Islet of Langerhans (tissue), 1 donor: ENCODE measurements around the gene ABI1.

Experiments used
- FAIRE-seq: peaks from one replicate; lab custom pipeline; 2011; peaks lifted over from hg19 to GRCh38; lab: Jason Lieb, UNC

Gene ABI1

DNA sequence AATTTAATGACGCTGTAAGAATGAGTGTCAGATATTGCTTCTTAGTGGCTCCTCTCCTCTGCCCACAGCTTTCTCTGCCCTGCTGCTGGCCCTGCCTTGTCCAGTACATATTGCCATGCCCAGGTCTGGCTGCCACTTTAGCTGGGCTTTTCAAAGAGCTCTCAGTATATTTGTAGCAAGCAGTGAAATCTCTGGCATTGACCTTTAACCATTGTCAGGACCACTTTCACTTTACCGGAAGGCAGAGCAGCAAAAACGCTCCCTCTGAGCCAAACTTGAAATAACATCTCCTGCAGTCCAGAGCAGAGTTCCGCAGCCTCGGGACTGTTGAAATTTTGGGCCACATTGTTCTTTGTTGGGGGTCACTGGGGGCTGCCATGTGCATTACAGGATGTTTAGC is 149.4 kb downstream of the ABI1 start:
- no peak for FAIRE-seq

DNA sequence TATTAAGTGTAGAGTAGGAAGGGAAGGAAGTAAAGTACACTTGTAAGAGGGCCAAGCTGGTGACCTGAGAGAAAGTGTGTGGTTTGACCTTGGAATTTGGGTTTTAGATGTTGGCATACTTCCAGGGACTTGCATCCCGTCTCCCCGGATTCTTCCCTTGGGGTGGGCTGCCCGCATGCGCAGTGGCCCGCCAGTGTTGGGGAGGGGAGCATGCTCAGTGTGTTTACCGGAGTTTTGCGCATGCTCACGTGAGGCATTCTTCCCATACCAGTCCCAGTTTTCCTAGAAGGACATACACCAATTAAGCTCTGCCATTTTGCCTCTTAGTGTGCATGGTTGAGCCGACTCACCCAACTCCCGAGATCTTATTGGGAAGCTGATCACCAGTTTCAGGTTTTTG is 153.8 kb downstream of the ABI1 start:
- no peak for FAIRE-seq

DNA sequence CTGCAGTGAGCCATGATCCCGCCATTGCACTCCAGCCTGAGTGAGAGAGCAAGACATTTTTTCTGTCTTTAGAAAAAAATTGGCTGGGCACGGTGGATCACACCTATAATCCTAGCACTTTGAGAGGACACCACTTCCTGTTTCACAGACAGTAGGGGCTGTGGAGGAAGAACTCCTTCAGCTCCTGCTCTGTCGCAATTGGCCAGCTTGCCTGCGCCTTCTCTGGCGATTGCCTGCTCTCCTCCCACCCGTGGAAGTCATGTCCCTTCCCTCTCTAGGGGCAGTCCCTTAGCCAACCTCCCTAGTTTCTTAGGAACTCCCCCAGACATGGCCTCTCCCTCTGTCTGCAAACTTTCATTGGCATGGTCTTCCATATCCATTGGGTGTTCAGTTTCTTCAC is 154.6 kb downstream of the ABI1 start:
- no peak for FAIRE-seq

DNA sequence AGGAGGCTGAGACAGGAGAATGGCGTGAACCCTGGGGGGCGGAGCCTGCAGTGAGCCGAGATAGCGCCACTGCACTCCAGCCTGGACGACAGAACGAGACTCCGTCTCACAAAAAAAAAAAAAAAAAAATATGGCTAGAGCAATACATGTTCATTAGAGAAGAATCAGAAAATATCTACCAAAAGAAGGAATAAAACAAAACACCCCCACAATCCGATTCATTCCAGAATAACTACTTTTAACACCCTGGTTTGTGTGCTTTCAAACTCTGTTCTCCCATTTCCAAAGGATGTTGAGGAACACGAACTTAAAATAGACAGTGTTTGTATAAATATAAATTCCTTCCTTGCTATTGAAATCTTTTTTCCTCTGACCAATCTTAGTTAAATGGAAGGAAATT is 156.8 kb downstream of the ABI1 start:
- no peak for FAIRE-seq

DNA sequence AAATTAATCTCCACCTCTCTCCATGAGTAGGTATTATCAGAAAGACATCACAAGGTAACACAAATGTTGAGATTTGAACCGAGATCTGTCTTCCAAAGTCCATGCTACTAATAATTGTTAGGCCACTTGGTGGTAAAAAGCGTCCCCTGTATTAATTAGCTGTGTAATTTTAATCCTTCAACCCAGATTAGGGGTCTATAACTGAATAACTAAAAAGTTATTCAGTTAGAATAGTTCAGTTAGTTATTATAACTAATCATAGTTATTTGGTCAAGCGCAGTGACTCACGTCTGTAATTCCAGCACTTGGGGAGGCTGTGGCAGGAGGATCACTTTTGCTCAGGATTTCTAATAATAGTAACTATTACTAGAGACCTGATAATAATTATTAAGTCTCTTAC is 157.7 kb downstream of the ABI1 start:
- no peak for FAIRE-seq

- FAIRE-seq, result no peak
Measured at GRCh38 chr10:26700884-26701630, 159.7 kb downstream of the ABI1 start.

DNA sequence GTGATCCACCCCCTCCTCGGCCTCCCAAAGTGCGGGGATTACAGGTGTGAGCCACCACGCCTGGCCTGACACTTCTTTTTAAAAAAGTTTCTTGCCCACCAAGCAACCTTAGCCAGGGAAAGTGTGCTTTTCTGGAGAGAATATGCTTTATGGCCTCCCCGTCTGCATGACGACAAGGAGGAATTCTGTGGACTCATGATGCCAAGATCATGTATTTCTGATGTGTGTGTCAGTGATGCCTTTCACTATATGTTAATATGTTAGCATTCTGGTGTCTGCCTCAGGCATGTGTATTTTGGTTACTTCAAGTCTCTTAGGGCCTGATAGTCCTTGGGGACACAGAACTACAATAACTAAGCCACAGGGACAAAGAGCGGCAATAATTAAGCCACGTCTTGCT is 161.1 kb downstream of the ABI1 start:
- no peak for FAIRE-seq

GRCh38 chr10:26698909-26699308 is 161.8 kb downstream of the ABI1 start:
- FAIRE-seq, result no peak

DNA sequence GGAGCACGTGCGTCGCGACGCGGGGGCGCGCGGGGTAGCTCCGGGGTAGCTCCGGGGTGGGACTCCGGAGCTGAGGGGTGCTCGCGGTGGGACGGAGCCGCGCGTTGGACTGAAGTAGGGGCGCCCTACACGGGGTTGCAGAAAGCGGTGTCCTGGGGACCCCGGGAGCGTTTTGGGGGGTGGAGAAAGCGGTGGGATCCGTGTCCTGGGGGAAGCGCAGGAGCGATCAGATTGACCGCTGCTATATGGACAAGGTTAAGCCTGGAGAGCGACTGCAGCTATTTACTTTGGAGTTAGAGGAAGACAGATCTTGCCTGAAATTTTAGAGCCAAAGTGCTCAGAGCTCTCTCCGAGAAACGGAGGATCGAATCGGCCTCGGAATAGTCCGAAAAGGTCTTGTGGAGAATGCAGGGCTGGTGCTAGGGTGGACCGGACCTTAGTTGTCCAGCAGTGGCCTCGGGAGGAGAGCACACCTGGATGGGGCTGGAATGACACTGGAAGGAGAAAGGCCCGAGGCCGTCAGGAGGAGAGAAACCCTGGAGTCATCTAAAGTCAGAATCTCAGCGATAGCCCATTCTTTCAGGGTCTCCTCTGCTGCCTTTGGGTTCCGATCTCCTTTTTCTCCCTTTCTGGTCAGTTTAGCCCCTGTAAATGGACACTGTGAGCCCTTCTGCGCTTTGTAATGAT is 162.7 kb downstream of the ABI1 start:
- FAIRE-seq, result no peak

DNA sequence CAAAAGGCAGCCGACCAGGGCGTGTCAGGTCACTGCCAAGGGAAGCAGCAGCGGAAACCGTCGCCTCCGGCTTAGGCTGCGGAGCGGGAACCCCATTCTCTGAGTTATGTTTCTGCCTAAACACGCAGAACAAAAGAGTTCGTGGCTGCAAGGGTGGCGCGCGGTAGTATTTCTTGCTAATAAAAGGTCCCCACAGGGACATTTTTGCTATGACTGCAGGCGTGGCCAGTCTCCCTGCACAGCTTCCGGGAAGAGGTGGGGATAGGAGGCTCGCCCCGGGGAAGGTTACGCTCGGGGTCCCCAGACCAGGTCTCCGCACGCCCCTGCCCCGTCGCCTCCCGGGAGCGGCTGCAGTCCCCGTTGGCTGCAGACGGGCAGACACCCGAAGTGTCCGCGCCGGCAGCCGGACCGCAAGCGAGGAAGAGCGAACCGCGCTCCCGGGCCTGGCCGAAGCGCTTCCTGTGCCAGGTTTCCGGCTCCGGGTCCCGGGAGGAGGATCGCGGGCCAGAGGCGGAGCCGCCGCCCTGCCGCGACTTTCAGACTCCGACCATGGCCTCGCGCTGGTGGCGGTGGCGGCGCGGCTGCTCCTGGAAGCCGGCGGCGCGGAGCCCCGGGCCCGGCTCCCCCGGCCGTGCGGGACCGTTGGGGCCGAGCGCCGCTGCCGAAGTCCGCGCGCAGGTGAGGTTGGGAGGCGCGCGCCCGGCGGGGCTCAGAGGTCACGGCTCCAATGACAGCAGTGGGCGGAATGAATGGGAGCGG is 163.4 kb downstream of the ABI1 start, which contains the start of gene PDSS1:
PDSS1 (plus strand) TSS at position 539 of the 759 bp plus-strand sequence; CDS start at position 550, 11 bp downstream.
- no peak for FAIRE-seq

GRCh38 chr10:26696786-26697162 is 164.0 kb downstream of the ABI1 start:
- FAIRE-seq, result no peak
